Mucosa of descending colon (tissue), 3 donors: ENCODE measurements around the gene PPL. TPM values are rescaled to one million over a fixed set of nuclear protein-coding genes. Genes with fewer than 3 reads are reported as not detected.

Experiments used
- ATAC-seq: fragments of 200-7000 bp; cut with Tn5 transposase; one replicate; pipeline ENCODE4 v1.9.1; 2020; ENCODE audit warnings: mild to moderate bottlenecking, moderate library complexity
- DNase-seq, 3 donors: peaks; one replicate each; pipeline ENCODE4 v3.0.0-alpha.2; 2020
- H3K36me3 ChIP-seq: fragments of 200-600 bp; one replicate; pipeline ENCODE4 v1.8.0; 2021; ENCODE audit warnings: low read depth, mild to moderate bottlenecking
- H3K4me1 ChIP-seq: fragments of 200-600 bp; one replicate; pipeline ENCODE4 v1.8.0; 2021; ENCODE audit warnings: low read depth, mild to moderate bottlenecking
- H3K4me3 ChIP-seq: fragments of 200-600 bp; one replicate; pipeline ENCODE4 v1.8.0; 2021; ENCODE audit warnings: mild to moderate bottlenecking
- H3K9me3 ChIP-seq: fragments of 200-600 bp; one replicate; pipeline ENCODE4 v1.8.0; 2021; ENCODE audit warnings: mild to moderate bottlenecking
- CTCF ChIP-seq: fragments of 200-600 bp; IDR thresholded peaks from one replicate; pipeline ENCODE4 v1.8.0; 2022; ENCODE audit warnings: antibody characterized with exemption, mild to moderate bottlenecking
- intact Hi-C, 2 donors: fragments of 100-400 bp; cut with DNase I in 1 of 2; cut with micrococcal nuclease in 1 of 2; formaldehyde crosslinking; loops; one replicate each; pipeline versions ENCODE4 v1.11.0 to v1.11.1; 2022; cut with DNase I, micrococcal nuclease
- total RNA-seq, 3 donors: library from RNA; stranded (reverse); fragmentation: NEBNext Ultra II Directional in 2 of 3; extraction: Animal tissue kit (Norgen Biotek cat#: 25700) in 2 of 3; gene quantifications; one replicate each; pipeline versions ENCODE4 v1.2.1 to v1.2.4, GENCODE V29; 2021 to 2023
- donor health status: DM: no; HTN: no; CAD: no; lungs with moderate emphysema.
- donor health status: DM: no; HTN: no; CAD: no.
- donor health status: DM: no; HTN: yes; CAD: no.

Gene PPL
- total RNA-seq, 3 donors from 2014 or later, result 10.8 to 22.1 (median 13.9) TPM

- no peak for TF ChIP-seq CTCF
- ATAC-seq, result no peak
- Histone ChIP-seq H3K4me1 (no peaks in the 10 kb centered on the region), H3K36me3 (no peaks in the 10 kb centered on the region), H3K4me3 (no peak overlapping the region), H3K9me3 (no peaks in the 10 kb centered on the region)
- no peak for DNase-seq
- intact Hi-C loops, result no loop called here
These were observed 23.7 kb downstream of the PPL start for GRCh38 chr16:4913130-4913773.

- intact Hi-C loops, result no loop called here
- Histone ChIP-seq H3K36me3 (no peaks in the 10 kb centered on the region), H3K4me1 (no peaks in the 10 kb centered on the region), H3K9me3 (no peaks in the 10 kb centered on the region), H3K4me3 (no peak overlapping the region)
- ATAC-seq (peak; percentile 49), DNase-seq (no peak)
- no peak for TF ChIP-seq CTCF
These were observed 25.0 kb downstream of the PPL start for GRCh38 chr16:4911970-4912386.

GRCh38 chr16:4910828-4911227 lies 26.1 kb downstream of the PPL start:
- intact Hi-C loops, result no loop called here

GRCh38 chr16:4909825-4910224 lies 27.1 kb downstream of the PPL start:
- intact Hi-C loops, result no loop called here

More at GRCh38 chr16:4910828-4911227, 26.1 kb downstream of the PPL start:
- no peak for TF ChIP-seq CTCF
- no peak for ATAC-seq
- DNase-seq, result no peak
- no peaks in the 10 kb centered on the region for H3K4me1 ChIP-seq
- no peak overlapping the region for H3K4me3 ChIP-seq
- no peaks in the 10 kb centered on the region for H3K9me3 ChIP-seq
- H3K36me3 ChIP-seq, result no peaks in the 10 kb centered on the region

GRCh38 chr16:4908854-4909401 lies 28.0 kb downstream of the PPL start:
- Histone ChIP-seq H3K9me3 (no peaks in the 10 kb centered on the region), H3K4me3 (no peak overlapping the region), H3K4me1 (no peaks in the 10 kb centered on the region), H3K36me3 (no peaks in the 10 kb centered on the region)
- ATAC-seq (no peak), DNase-seq (no peak)
- intact Hi-C loops, result no loop called here
- no peak for TF ChIP-seq CTCF

More at GRCh38 chr16:4909825-4910224, 27.1 kb downstream of the PPL start:
- no peak overlapping the region for H3K4me3 ChIP-seq
- ATAC-seq (no peak), DNase-seq (no peak)
- no peaks in the 10 kb centered on the region for H3K36me3 ChIP-seq
- H3K9me3 ChIP-seq, result no peaks in the 10 kb centered on the region
- no peaks in the 10 kb centered on the region for H3K4me1 ChIP-seq
- TF ChIP-seq CTCF, result no peak
